IMR-90 (cell line): Measurements from ENCODE around the gene CABCOCO1. TPM values are rescaled to one million over a fixed set of nuclear protein-coding genes. Genes with fewer than 3 reads are reported as not detected.
A peak's percentile ranks its signal among the peaks of the same experiment; 100 is the strongest.

Experiments
- ATAC-seq: fragments of 200-7000 bp; cut with Tn5 transposase; 2 replicates; pipeline ENCODE4 v1.9.1; 2020; ENCODE audit warnings: low read depth, mild to moderate bottlenecking, moderate library complexity
- BruUV-seq: library from RNA; stranded (reverse); fragments of 400-500 nt; replicated peaks from 2 replicates; lab custom pipeline; 2021; lab: Mats Ljungman, UMichigan
- CTCF ChIA-PET: fragments of 300-600 bp; formaldehyde crosslinking; extraction: SDS; loops from one replicate; lab custom pipeline; 2021; ENCODE audit warnings: antibody characterized with exemption; lab: Yijun Ruan, JAX
- POLR2A ChIA-PET: fragments of 300-600 bp; sonication (Branson Sonifier 250); formaldehyde crosslinking; loops from one replicate; lab custom pipeline; 2022; ENCODE audit warnings: antibody characterized with exemption; ENCODE audit not compliant: unreplicated experiment; lab: Charles Lee
- DNase-seq: peaks from one replicate; pipeline ENCODE4 v3.0.0; 2013
- H2AFZ ChIP-seq: replicated peaks from 2 replicates; pipeline ENCODE3; 2013; ENCODE audit warnings: low read length, mild to moderate bottlenecking; ENCODE audit not compliant: poor library complexity
- H2AK5ac ChIP-seq: 2 replicates; pipeline ENCODE4 v1.6.1; 2013; ENCODE audit warnings: low read depth, low read length, inconsistent platforms
- H2AK9ac ChIP-seq: replicated peaks from 2 replicates; pipeline ENCODE3; 2013; ENCODE audit warnings: mild to moderate bottlenecking, low read depth, low read length, moderate library complexity; ENCODE audit not compliant: poor library complexity
- H2BK120ac ChIP-seq: 2 replicates; pipeline ENCODE4 v1.6.1; 2013; ENCODE audit warnings: low read depth, low read length, inconsistent platforms
- H2BK15ac ChIP-seq: 3 replicates; pipeline ENCODE4 v1.6.1; 2013; ENCODE audit warnings: low read depth, low read length, inconsistent platforms
- H2BK20ac ChIP-seq: 2 replicates; pipeline ENCODE4 v1.6.1; 2013; ENCODE audit warnings: low read depth, mild to moderate bottlenecking, inconsistent platforms, low read length, moderate library complexity
- H2BK5ac ChIP-seq: 2 replicates; pipeline ENCODE4 v1.6.1; 2013; ENCODE audit warnings: mild to moderate bottlenecking, low read depth, low read length, inconsistent platforms; ENCODE audit not compliant: poor library complexity, severe bottlenecking
- H3K14ac ChIP-seq: replicated peaks from 2 replicates; pipeline ENCODE4 v1.6.1; 2013; ENCODE audit warnings: low read depth, low read length, inconsistent platforms
- H3K18ac ChIP-seq: 2 replicates; pipeline ENCODE4 v1.6.1; 2013; ENCODE audit warnings: low read depth, low read length, control low read depth
- H3K23ac ChIP-seq: 2 replicates; pipeline ENCODE4 v1.6.1; 2013; ENCODE audit warnings: low read depth, low read length, inconsistent platforms
- H3K27ac ChIP-seq: 2 replicates; pipeline ENCODE4 v1.5.1; 2013; ENCODE audit warnings: mild to moderate bottlenecking, control low read depth, low read length; ENCODE audit not compliant: insufficient read depth
- H3K27me3 ChIP-seq: 2 replicates; pipeline ENCODE4 v1.6.1; 2013; ENCODE audit warnings: low read length; ENCODE audit not compliant: control insufficient read depth, insufficient read depth
- H3K36me3 ChIP-seq: 2 replicates; pipeline ENCODE4 v1.6.1; 2013; ENCODE audit warnings: low read length, mixed read lengths; ENCODE audit not compliant: control insufficient read depth, insufficient read depth
- H3K4ac ChIP-seq: 2 replicates; pipeline ENCODE4 v1.6.1; 2013; ENCODE audit warnings: low read depth, low read length, inconsistent platforms
- H3K4me1 ChIP-seq: 2 replicates; pipeline ENCODE4 v1.6.1; 2013; ENCODE audit warnings: low read length, mixed read lengths; ENCODE audit not compliant: control insufficient read depth, insufficient read depth
- H3K4me2 ChIP-seq: 2 replicates; pipeline ENCODE4 v1.6.1; 2013; ENCODE audit warnings: low read depth, mild to moderate bottlenecking, control low read depth, low read length, moderate library complexity
- H3K4me3 ChIP-seq: 2 replicates; pipeline ENCODE4 v1.5.1; 2013; ENCODE audit warnings: low read depth, mild to moderate bottlenecking, control low read depth, low read length, moderate library complexity; ENCODE audit not compliant: insufficient read depth
- H3K56ac ChIP-seq: 2 replicates; pipeline ENCODE4 v1.6.1; 2013; ENCODE audit warnings: low read length, inconsistent platforms; ENCODE audit not compliant: insufficient read depth; ENCODE audit errors: extremely low read depth
- H3K79me1 ChIP-seq, 2 experiments: 2 replicates each; pipeline ENCODE4 v1.6.1; 2013; ENCODE audit warnings: low read length in 2 of 2, inconsistent platforms in 1 of 2, low read depth in 1 of 2
- H3K9ac ChIP-seq: 2 replicates; pipeline ENCODE4 v1.6.1; 2013; ENCODE audit warnings: low read depth, low read length, control low read depth
- H3K9me1 ChIP-seq: 2 replicates; pipeline ENCODE4 v1.6.1; 2013; ENCODE audit warnings: low read length, inconsistent platforms; ENCODE audit not compliant: insufficient read depth
- H3K9me3 ChIP-seq: 2 replicates; pipeline ENCODE4 v1.6.1; 2013; ENCODE audit warnings: low read length; ENCODE audit not compliant: control insufficient read depth, insufficient read depth
- H4K20me1 ChIP-seq: 2 replicates; pipeline ENCODE4 v1.6.1; 2013; ENCODE audit warnings: low read length, inconsistent platforms; ENCODE audit not compliant: insufficient read depth
- H4K5ac ChIP-seq: 2 replicates; pipeline ENCODE4 v1.6.1; 2013; ENCODE audit warnings: mild to moderate bottlenecking, low read depth, low read length, control low read depth
- H4K8ac ChIP-seq, 2 experiments: 2 replicates each; pipeline ENCODE4 v1.6.1; 2013; ENCODE audit warnings: low read depth in 2 of 2, low read length in 2 of 2, control low read depth in 1 of 2, inconsistent platforms in 1 of 2
- H4K91ac ChIP-seq: 2 replicates; pipeline ENCODE4 v1.6.1; 2013; ENCODE audit warnings: low read depth, low read length, inconsistent platforms; ENCODE audit not compliant: insufficient read depth
- BHLHE40 ChIP-seq: fragments of 150-350 bp; IDR thresholded peaks from 2 replicates; pipeline ENCODE4 v1.6.1; 2016; ENCODE audit warnings: mild to moderate bottlenecking, low read depth, low read length
- CEBPB ChIP-seq: IDR thresholded peaks from 2 replicates; pipeline ENCODE4 v1.6.1; 2012; ENCODE audit warnings: low read depth, low read length, improper control_type of control experiment
- CHD1 ChIP-seq: IDR thresholded peaks from 2 replicates; pipeline ENCODE4 v1.6.1; 2012; ENCODE audit warnings: low read depth, low read length, improper control_type of control experiment
- CTCF ChIP-seq: conservative IDR thresholded peaks from 2 replicates; pipeline ENCODE4 v1.5.1; 2012; ENCODE audit warnings: mild to moderate bottlenecking, low read depth, low read length, improper control_type of control experiment
- ELK1 ChIP-seq: fragments of 150-350 bp; IDR thresholded peaks from 2 replicates; pipeline ENCODE4 v1.6.1; 2016; ENCODE audit warnings: low read depth, mild to moderate bottlenecking, low read length, moderate library complexity, borderline replicate concordance
- MAFK ChIP-seq: IDR thresholded peaks from 2 replicates; pipeline ENCODE4 v1.6.1; 2012; ENCODE audit warnings: low read depth, low read length, improper control_type of control experiment
- MAZ ChIP-seq: IDR thresholded peaks from 2 replicates; pipeline ENCODE4 v1.6.1; 2012; ENCODE audit warnings: low read depth, mild to moderate bottlenecking, low read length, improper control_type of control experiment, moderate library complexity, borderline replicate concordance
- MXI1 ChIP-seq: IDR thresholded peaks from 2 replicates; pipeline ENCODE4 v1.6.1; 2012; ENCODE audit warnings: low read depth, mild to moderate bottlenecking, low read length, moderate library complexity, borderline replicate concordance
- NFE2L2 ChIP-seq: fragments of 150-350 bp; IDR thresholded peaks from 2 replicates; pipeline ENCODE4 v1.6.1; 2016; ENCODE audit warnings: low read depth, mild to moderate bottlenecking, low read length
- RAD21 ChIP-seq: IDR thresholded peaks from 2 replicates; pipeline ENCODE4 v1.6.1; 2012; ENCODE audit warnings: low read length, improper control_type of control experiment
- RCOR1 ChIP-seq: IDR thresholded peaks from 2 replicates; pipeline ENCODE4 v1.6.1; 2012; ENCODE audit warnings: mild to moderate bottlenecking, low read length, improper control_type of control experiment; ENCODE audit not compliant: insufficient replicate concordance
- RFX5 ChIP-seq: IDR thresholded peaks from 2 replicates; pipeline ENCODE4 v1.8.0; 2012; ENCODE audit warnings: low read depth, mild to moderate bottlenecking, low read length, moderate library complexity
- SMC3 ChIP-seq: fragments of 150-350 bp; IDR thresholded peaks from 2 replicates; pipeline ENCODE4 v1.6.1; 2016; ENCODE audit warnings: low read depth, mild to moderate bottlenecking, antibody characterized with exemption, low read length, moderate library complexity
- WGBS, 2 experiments: methylation state at CpG; one replicate each; pipeline versions ENCODE4 v1.1.5 to v1.1.7; 2013; ENCODE audit warnings: missing lambda C conversion rate in 2 of 2; ENCODE audit not compliant: insufficient read length in 1 of 2; ENCODE audit errors: extremely low coverage in 2 of 2; 5-methylcytosine and 5-hydroxymethylcytosine counted together
- dilution Hi-C: fragments of 300-500 bp; cut with HindIII; formaldehyde crosslinking; loops from one replicate; pipeline ENCODE4 v1.14.3; 2018; ENCODE audit warnings: low sequenced_read_pairs; ENCODE audit not compliant: unreplicated experiment
- in situ Hi-C: fragments of 300-500 bp; cut with MboI; formaldehyde crosslinking; loops from 3 replicates; pipeline ENCODE4 v1.14.3; 2019; ENCODE audit warnings: low sequenced_read_pairs, inconsistent platforms, mixed read lengths
- intact Hi-C: fragments of 100-400 bp; cut with micrococcal nuclease; formaldehyde crosslinking; loops from 2 replicates; pipeline ENCODE4 v1.10.0; 2022
- polyA plus RNA-seq, 3 experiments: library from polyadenylated mRNA; depleted of rRNA; stranded (reverse); fragments of >200 nt; gene quantifications; 2 replicates each; pipeline ENCODE4 v1.2.3, GENCODE V29; 2012; ENCODE audit warnings: low replicate concordance in 1 of 3
- total RNA-seq: library from RNA; depleted of rRNA; stranded (reverse); fragments of >200 nt; gene quantifications from 2 replicates; pipeline ENCODE4 v1.2.3, GENCODE V29; 2012

CABCOCO1 gene
- total and polyA plus RNA-seq, 2 of the 4 experiments (the other 2 are of a cell fraction) = 0.18 to 0.31 TPM

- ChIA-PET CTCF (no interaction called here), POLR2A (no interaction called here)
- intact Hi-C loops (no loop called here), in situ Hi-C loops (no loop called here), dilution Hi-C loops (no loop called here)
- Histone ChIP-seq H3K9me3 (no peaks in the 10 kb centered on the region), H4K91ac (0 out of 2 replicates have a peak overlapping the region, but pooled peaks have one; percentile 27), H2BK5ac (no peak overlapping the region), H2BK20ac (peak overlapping the region; percentile 35; the same call in 1 of the 2 replicates), H2AFZ (peak overlapping the region; percentile 37), H3K9me1 (0 out of 2 replicates have a peak, but pooled peaks cover 2% of the 10 kb centered on the region), H2BK15ac (peak overlapping the region; percentile 58; the same call in 2 of the 3 replicates), H3K4me2 (no peak overlapping the region), H3K4ac (no peak overlapping the region; the same call in 1 of the 2 replicates), H4K8ac (no peak overlapping the region), H2AK5ac (no peak overlapping the region; the same call in 1 of the 2 replicates), H3K14ac (no peak overlapping the region; the same call in 1 of the 2 replicates), H3K27ac (no peak overlapping the region), H3K18ac (no peak overlapping the region), H3K23ac (no peak overlapping the region), H4K5ac (no peak overlapping the region), H3K36me3 (no peaks in the 10 kb centered on the region), H3K27me3 (no peaks in the 10 kb centered on the region), H3K4me3 (no peak overlapping the region), H3K56ac (no peak overlapping the region), H3K9ac (no peak overlapping the region), H2BK120ac (no peak overlapping the region), H3K4me1 (no peaks in the 10 kb centered on the region), H3K79me1 (no peaks in the 10 kb centered on the region), H2AK9ac (no peak overlapping the region), H4K20me1 (no peaks in the 10 kb centered on the region)
- TF ChIP-seq RAD21 (no peak), NFE2L2 (no peak), BHLHE40 (no peak), MAZ (no peak), CTCF (no peak), ELK1 (no peak), CEBPB (no peak), SMC3 (no peak), CHD1 (no peak), MAFK (no peak), RFX5 (no peak), MXI1 (no peak), RCOR1 (no peak)
- peak; percentile 74 for DNase-seq
- no CpG with 5 or more reads among the region's 9 CpGs for WGBS, 2 experiments
- no TSS peak for BruUV-seq
- peak; percentile 65; the same call in 1 of the 2 replicates for ATAC-seq
Observed at GRCh38 chr10:61779950-61780659, 117.4 kb downstream of the CABCOCO1 start.
